Measurements from ENCODE around the gene ERAL1. TPM values are rescaled to one million over a fixed set of nuclear protein-coding genes. Genes with fewer than 3 reads are reported as not detected.

The ERAL1 gene
- total and polyA plus RNA-seq, 2 of the 13 experiments (the other 11 are each of a cell fraction or from before 2014, with no cell fraction given) = 46.9 to 72.2 TPM

DNA sequence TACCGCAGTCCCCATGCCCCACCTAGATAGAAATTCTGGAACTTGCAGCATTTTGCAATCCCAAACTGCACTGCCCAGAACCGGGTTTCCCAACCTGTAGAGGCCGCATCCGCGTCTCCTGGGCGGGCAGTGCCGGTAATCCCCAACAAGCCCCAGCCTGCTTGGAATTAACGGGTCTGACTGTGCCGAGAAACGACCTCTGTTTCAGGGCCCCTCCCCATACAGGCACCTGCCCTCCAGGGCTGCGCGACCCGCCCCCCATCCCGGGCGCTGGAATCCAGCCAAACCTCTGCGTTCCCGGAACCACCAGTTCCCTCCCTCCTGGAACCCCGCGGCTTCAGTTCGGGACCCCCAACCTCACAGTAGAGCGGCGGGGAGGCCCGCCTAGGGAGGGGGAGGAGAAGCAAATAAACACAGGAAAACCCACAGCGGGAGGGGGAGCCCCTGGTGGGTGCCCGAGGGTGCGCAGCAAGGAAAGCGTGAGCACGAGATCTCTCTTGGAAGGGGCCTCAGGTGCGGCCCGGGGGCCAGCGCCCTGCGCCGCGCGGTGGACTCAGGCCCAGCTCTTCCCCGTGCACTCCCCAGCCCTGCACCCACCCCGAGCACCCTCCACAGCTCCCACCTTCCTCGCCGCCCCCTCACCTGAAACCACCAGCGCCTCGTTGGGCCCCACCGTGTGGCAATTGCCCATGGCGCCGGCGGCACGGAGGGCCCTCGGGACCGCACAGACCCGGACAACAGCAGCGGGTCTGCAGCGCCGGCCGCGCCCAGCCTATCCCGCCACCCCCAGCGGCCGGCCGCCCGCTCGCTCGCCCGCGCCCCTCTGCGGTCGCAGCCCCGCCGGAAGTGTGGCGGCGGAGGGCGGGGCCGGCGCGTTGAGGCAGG, 42.3 kb downstream of the ERAL1 start, which contains the start of gene FLOT2 (continued):
- TF ChIP-seq, protein P1, sequence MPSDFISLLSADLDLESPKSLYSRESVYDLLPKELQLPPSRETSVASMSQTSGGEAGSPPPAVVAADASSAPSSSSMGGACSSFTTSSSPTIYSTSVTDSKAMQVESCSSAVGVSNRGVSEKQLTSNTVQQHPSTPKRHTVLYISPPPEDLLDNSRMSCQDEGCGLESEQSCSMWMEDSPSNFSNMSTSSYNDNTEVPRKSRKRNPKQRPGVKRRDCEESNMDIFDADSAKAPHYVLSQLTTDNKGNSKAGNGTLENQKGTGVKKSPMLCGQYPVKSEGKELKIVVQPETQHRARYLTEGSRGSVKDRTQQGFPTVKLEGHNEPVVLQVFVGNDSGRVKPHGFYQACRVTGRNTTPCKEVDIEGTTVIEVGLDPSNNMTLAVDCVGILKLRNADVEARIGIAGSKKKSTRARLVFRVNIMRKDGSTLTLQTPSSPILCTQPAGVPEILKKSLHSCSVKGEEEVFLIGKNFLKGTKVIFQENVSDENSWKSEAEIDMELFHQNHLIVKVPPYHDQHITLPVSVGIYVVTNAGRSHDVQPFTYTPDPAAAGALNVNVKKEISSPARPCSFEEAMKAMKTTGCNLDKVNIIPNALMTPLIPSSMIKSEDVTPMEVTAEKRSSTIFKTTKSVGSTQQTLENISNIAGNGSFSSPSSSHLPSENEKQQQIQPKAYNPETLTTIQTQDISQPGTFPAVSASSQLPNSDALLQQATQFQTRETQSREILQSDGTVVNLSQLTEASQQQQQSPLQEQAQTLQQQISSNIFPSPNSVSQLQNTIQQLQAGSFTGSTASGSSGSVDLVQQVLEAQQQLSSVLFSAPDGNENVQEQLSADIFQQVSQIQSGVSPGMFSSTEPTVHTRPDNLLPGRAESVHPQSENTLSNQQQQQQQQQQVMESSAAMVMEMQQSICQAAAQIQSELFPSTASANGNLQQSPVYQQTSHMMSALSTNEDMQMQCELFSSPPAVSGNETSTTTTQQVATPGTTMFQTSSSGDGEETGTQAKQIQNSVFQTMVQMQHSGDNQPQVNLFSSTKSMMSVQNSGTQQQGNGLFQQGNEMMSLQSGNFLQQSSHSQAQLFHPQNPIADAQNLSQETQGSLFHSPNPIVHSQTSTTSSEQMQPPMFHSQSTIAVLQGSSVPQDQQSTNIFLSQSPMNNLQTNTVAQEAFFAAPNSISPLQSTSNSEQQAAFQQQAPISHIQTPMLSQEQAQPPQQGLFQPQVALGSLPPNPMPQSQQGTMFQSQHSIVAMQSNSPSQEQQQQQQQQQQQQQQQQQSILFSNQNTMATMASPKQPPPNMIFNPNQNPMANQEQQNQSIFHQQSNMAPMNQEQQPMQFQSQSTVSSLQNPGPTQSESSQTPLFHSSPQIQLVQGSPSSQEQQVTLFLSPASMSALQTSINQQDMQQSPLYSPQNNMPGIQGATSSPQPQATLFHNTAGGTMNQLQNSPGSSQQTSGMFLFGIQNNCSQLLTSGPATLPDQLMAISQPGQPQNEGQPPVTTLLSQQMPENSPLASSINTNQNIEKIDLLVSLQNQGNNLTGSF (CRISPR knock-in tag; IDR thresholded peaks at IDR 0.05) = no peak
- no peak for TF ChIP-seq MAF1 (CRISPR knock-in tag; IDR thresholded peaks at IDR 0.05; ENCODE audit: borderline replicate concordance)
- TF ChIP-seq NCOR1 (IDR thresholded peaks at IDR 0.05; ENCODE audit: borderline replicate concordance, low read length) = no peak
- no peak for TF ChIP-seq ZNF17 (CRISPR knock-in tag; IDR thresholded peaks at IDR 0.05)
- TF ChIP-seq SRSF1 (optimal IDR thresholded peaks at IDR 0.05; ENCODE audit: low read depth, low read length) = peak; percentile 96
- TF ChIP-seq ZNF773 (CRISPR knock-in tag; IDR thresholded peaks at IDR 0.05; ENCODE audit: borderline replicate concordance) = no peak
- no peak for TF ChIP-seq ZNF777 (CRISPR knock-in tag; IDR thresholded peaks at IDR 0.05)
- no peak for TF ChIP-seq ZNF317 (CRISPR knock-in tag; IDR thresholded peaks at IDR 0.05)
- TF ChIP-seq NCOA2 (CRISPR knock-in tag; IDR thresholded peaks at IDR 0.05) = no peak; the same call in 1 of the 2 replicates
- no peak for TF ChIP-seq ZNF207 (IDR thresholded peaks at IDR 0.05; ENCODE audit: borderline replicate concordance)
- TF ChIP-seq ZNF274 (CRISPR knock-in tag; IDR thresholded peaks at IDR 0.05) = no peak
- TF ChIP-seq HOXD1 (CRISPR knock-in tag; IDR thresholded peaks at IDR 0.05) = no peak
- TF ChIP-seq ZNF670 (CRISPR knock-in tag; IDR thresholded peaks at IDR 0.05; ENCODE audit: borderline replicate concordance) = no peak
- TF ChIP-seq BORCS8-MEF2B (CRISPR knock-in tag; IDR thresholded peaks at IDR 0.05) = no peak
- no peak for TF ChIP-seq ZNF652 (CRISPR knock-in tag; IDR thresholded peaks at IDR 0.05; ENCODE audit: borderline replicate concordance, low read depth)
- no peak for TF ChIP-seq IRX3 (CRISPR knock-in tag; IDR thresholded peaks at IDR 0.05; ENCODE audit: borderline replicate concordance, low read depth)
- no peak for TF ChIP-seq ZNF354B (CRISPR knock-in tag; IDR thresholded peaks at IDR 0.05)
- TF ChIP-seq POLR2AphosphoS5 (IDR thresholded peaks at IDR 0.05; ENCODE audit: low read depth, low read length) = peak; percentile 71; the same call in 1 of the 2 replicates
- TF ChIP-seq EZH2 (conservative IDR thresholded peaks at IDR 0.05; ENCODE audit: low read depth, low read length) = no peak
- no peak; the same call in 1 of the 2 replicates for TF ChIP-seq ZNF614 (CRISPR knock-in tag; IDR thresholded peaks at IDR 0.05; ENCODE audit: borderline replicate concordance)
- no peak for TF ChIP-seq ZNF746 (CRISPR knock-in tag; IDR thresholded peaks at IDR 0.05)
- TF ChIP-seq CENPT (CRISPR knock-in tag; IDR thresholded peaks at IDR 0.05; ENCODE audit: low read depth) = no peak
- TF ChIP-seq TBL1XR1 (IDR thresholded peaks at IDR 0.05; ENCODE audit: borderline replicate concordance, low read length, partially characterized antibody) = no peak
- TF ChIP-seq SMAD1 (CRISPR knock-in tag; IDR thresholded peaks at IDR 0.05; ENCODE audit: borderline replicate concordance, low read depth) = no peak
- TF ChIP-seq NFE2L2 (IDR thresholded peaks at IDR 0.05; ENCODE audit: low read length) = no peak
- TF ChIP-seq MTA1 (CRISPR knock-in tag; IDR thresholded peaks at IDR 0.05; ENCODE audit: borderline replicate concordance) = no peak
- TF ChIP-seq BHLHE40 (IDR thresholded peaks at IDR 0.05; ENCODE audit: low read length) = 0 out of 2 replicates have a peak, but pooled peaks have one; percentile 3
- no peak for TF ChIP-seq TRIM24 (CRISPR knock-in tag; IDR thresholded peaks at IDR 0.05)

All from HepG2 (cell line).